CD4-positive, alpha-beta T cell treated with Interleukin-15 for 1 hour (primary cell): ENCODE results near the gene PIPOX.

Experiments used
- DNase-seq: peaks from one replicate; pipeline ENCODE4 v3.0.0-alpha.2; 2020

PIPOX gene

GRCh38 chr17:29020576-29020975 is 22.4 kb upstream of the PIPOX start:
- no peak for DNase-seq

- no peak for DNase-seq
Observed at GRCh38 chr17:29021226-29021625, 21.7 kb upstream of the PIPOX start.

GRCh38 chr17:29022074-29022473 is 20.9 kb upstream of the PIPOX start:
- no peak for DNase-seq

- no peak for DNase-seq
Observed at GRCh38 chr17:29024316-29024952, 18.5 kb upstream of the PIPOX start.

- DNase-seq, result no peak
Observed at GRCh38 chr17:29031488-29031887, 11.5 kb upstream of the PIPOX start.

GRCh38 chr17:29032013-29032856 is 10.7 kb upstream of the PIPOX start:
- DNase-seq, result no peak

- no peak for DNase-seq
Observed at GRCh38 chr17:29032857-29033197, 10.1 kb upstream of the PIPOX start.

- DNase-seq, result no peak
Observed at GRCh38 chr17:29034510-29034909, 8.4 kb upstream of the PIPOX start.

- DNase-seq, result no peak
Observed at GRCh38 chr17:29036584-29036983, 6.4 kb upstream of the PIPOX start.

- DNase-seq, result no peak
Observed at GRCh38 chr17:29037739-29038084, 5.2 kb upstream of the PIPOX start.

GRCh38 chr17:29038085-29038795 is 4.7 kb upstream of the PIPOX start:
- no peak for DNase-seq

- no peak for DNase-seq
Observed at GRCh38 chr17:29039764-29040598, 3.0 kb upstream of the PIPOX start.

GRCh38 chr17:29041091-29041490 is 1.9 kb upstream of the PIPOX start:
- DNase-seq, result no peak

- no peak for DNase-seq
Observed at GRCh38 chr17:29041571-29041970, 1.4 kb upstream of the PIPOX start.

GRCh38 chr17:29042026-29042678 is 789 bp upstream of the PIPOX start:
- no peak for DNase-seq

- no peak for DNase-seq
Observed at GRCh38 chr17:29043539-29044145, 701 bp downstream of the PIPOX start.

- DNase-seq, result no peak
Observed at GRCh38 chr17:29045026-29045425, 2.1 kb downstream of the PIPOX start.

- DNase-seq, result no peak
Observed at GRCh38 chr17:29045734-29046472, 3.0 kb downstream of the PIPOX start.

GRCh38 chr17:29046473-29046839 is 3.5 kb downstream of the PIPOX start:
- DNase-seq, result no peak

- no peak for DNase-seq
Observed at GRCh38 chr17:29048440-29049368, 5.8 kb downstream of the PIPOX start.
